GM21360 (cell line): ENCODE data around the gene BCDIN3D.

Experiments used
- ATAC-seq: cut with Tn5 transposase; IDR thresholded peaks from one replicate; pipeline ENCODE4 v1.9.1; 2021; ENCODE audit warnings: mild to moderate bottlenecking, moderate library complexity; ENCODE audit not compliant: unreplicated experiment

BCDIN3D gene

GRCh38 chr12:49798934-49799333, 44.0 kb downstream of the BCDIN3D start:
- ATAC-seq, result no peak

GRCh38 chr12:49798248-49798647, 44.7 kb downstream of the BCDIN3D start:
- no peak for ATAC-seq

GRCh38 chr12:49797449-49797776, 45.5 kb downstream of the BCDIN3D start:
- ATAC-seq, result no peak

- ATAC-seq, result no peak
These were observed 46.1 kb downstream of the BCDIN3D start for GRCh38 chr12:49796606-49797448.

- no peak for ATAC-seq
These were observed 46.8 kb downstream of the BCDIN3D start for GRCh38 chr12:49796155-49796554.

- ATAC-seq, result no peak
These were observed 47.2 kb downstream of the BCDIN3D start for GRCh38 chr12:49795654-49796105.

GRCh38 chr12:49794811-49795653, 47.9 kb downstream of the BCDIN3D start:
- ATAC-seq, result no peak

GRCh38 chr12:49794021-49794420, 48.9 kb downstream of the BCDIN3D start:
- no peak for ATAC-seq

GRCh38 chr12:49793620-49794019, 49.3 kb downstream of the BCDIN3D start:
- ATAC-seq, result no peak

- ATAC-seq, result no peak
These were observed 49.8 kb downstream of the BCDIN3D start for GRCh38 chr12:49792976-49793580.

GRCh38 chr12:49792181-49792970, 50.5 kb downstream of the BCDIN3D start:
- ATAC-seq, result no peak

GRCh38 chr12:49791700-49792099, 51.2 kb downstream of the BCDIN3D start:
- no peak for ATAC-seq

GRCh38 chr12:49790741-49791555, 52.0 kb downstream of the BCDIN3D start:
- ATAC-seq, result no peak

GRCh38 chr12:49789992-49790391, 52.9 kb downstream of the BCDIN3D start:
- ATAC-seq, result no peak

- ATAC-seq, result no peak
These were observed 55.2 kb downstream of the BCDIN3D start for GRCh38 chr12:49787672-49788071.
